HG02588 (cell line): ENCODE results near the gene TMEM170A.

Source experiments
- ATAC-seq: cut with Tn5 transposase; IDR thresholded peaks from one replicate; pipeline ENCODE4 v1.9.1; 2021; ENCODE audit warnings: mild to moderate bottlenecking, moderate library complexity; ENCODE audit not compliant: unreplicated experiment

Gene TMEM170A

DNA sequence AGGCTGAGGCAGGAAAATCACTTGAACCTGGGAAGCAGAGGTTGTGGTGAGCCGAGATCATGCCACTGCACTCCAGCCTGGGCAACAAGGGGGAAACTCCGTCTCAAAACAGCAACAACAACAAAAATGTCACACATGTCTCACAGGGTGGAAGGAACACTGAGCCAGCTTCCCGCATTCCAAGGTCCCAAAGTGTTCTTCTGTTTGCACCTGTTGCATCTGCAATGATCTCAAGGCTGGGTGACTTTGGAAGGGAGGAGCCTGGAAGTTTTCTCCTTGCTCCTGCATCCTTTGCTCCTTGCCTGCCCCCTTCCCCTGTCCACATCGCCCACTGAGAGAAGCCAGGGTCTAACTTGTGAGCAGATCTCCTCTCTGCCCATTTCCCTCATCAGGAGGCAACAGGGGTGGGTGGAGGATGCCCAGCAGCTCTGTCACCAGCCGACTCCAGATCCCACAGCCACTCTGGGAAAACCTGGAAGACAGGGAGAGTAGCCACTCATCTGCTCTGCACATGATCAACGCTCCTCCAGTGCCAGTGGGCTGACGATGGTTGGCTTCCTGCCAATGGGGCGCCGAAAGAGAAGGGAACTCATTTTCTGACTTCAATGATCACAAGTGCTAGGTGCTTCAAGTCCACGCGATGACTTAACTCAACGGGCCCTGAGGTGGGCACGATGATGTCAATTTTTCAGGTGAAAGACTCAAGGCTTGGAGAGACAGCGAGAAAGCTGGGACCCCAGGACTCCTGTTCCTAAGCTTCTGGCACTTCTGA is 18.1 kb upstream of the TMEM170A start:
- no peak for ATAC-seq

DNA sequence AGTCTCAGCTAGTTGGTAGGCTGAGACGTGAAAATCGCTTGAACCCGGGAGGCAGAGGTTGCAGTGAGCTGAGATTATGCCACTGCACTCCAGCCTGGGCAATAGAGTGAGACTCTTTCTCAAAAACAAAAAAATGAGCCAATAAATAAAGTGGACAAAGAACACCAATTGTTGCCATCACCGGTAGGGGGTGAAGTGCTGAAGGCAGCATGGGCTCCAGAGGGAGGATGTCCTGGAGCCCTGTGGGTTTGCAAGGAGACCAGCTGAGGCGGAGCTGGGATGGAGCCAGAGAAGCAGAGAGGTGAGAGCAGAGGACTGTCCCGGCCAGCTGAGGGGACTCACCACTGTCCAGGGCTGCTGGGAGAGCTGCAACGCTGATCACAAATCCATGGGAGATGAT is 17.0 kb upstream of the TMEM170A start:
- ATAC-seq: no peak

DNA sequence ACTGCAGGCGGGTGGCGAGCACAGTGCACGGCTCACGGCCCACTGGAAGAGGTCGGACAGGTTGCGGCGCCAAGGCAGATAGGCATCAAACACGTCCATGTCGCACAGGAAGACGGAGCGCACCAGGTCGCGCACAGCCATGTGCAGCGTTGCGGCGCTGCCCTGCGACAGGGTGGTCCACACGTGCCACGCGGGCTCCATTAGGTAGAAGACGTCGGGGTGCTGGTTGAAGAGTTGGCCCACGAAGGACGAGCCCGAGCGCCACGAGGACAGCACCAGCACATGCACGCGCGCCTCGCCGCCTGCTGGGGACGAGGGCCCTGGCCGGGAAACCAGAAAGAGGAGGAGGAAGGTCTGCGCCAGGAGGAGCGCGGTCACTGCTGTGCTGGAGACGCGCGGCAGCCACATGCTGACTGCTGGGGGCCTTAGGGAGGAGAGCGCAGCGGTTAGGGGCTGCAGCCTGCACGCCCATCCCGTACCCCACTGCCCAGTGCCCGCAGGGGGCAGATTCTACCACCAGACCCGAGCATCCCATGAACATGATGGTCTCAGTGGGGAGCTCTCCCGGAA is 15.0 kb upstream of the TMEM170A start:
- ATAC-seq: no peak

DNA sequence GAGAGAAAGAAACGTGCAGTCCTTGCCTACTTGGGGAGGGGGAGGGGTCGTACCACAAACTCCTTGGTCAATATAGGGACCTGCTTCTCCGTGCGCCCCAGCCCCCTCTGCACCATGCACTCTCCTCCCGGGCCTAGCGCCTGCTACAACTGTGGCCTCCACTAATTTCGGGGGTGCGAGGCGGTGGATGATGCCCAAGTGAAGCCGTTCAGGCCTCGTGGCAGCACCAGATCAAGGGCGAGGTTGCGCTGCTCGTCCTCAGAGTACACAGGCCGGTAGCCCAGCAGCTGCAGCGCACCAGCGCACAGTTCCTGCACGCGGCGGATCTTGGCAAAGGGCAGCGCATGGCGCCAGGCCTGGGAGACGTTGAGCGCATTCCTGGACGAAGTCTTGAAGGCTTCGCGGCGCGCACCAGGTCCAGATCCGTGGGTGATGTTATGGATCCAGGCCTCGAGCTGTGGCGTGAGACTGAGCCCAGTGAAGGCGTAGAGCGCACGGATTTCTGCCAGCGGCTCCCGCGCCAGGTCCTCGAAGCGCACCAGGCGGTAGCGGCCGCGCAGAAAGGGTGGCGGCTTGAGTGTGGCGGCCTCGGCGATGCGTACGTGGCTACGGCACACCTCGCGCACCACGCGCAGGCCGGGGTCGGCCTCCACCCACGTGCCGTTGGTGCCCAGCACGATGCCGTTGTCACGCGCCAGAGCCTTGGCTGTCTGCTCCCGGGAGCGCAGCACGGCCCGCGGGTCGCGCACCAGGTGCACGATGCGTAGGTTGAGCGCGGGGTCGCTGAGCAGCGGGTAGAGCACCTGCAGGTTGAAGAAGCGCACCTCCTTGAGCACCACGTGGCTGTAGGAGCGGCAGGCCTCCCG is 14.2 kb upstream of the TMEM170A start:
- ATAC-seq: no peak

DNA sequence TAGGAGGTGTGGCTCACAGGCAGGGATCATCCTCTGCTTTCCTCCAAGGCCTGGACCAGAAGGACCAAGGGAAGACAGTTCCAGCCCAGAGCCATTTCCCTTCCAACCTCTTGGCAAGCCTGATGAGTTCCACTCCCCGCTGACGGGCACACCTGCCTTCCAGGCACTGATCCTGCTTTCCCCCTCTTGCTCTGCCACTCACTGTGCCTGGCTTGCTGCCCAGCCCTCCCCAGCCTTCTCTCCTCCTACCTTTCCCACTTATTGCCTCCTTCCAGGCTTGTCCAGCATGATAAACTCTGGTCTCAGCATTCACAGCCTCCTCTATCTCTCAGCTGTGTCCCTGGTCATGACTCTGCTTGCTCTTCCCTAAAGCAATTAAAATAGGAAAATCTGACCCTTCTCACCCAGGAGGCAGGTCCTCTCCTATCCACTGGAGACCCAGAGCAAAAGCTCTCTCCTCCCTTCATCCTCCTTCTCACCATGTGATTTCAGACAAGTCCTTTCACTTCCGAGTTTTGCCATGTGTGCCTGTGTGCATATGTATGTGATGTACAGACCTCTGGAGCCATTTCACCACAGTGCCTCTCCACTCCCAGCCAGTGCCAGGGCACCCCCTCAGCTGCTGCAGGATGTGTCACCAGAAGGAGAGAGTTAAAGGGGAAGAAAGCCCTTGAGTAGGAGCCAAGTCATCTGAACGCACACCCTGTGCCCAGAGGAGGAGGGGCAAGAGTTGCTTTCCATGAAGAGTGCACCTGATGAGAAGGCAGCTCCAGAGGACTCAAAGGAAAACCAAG is 13.4 kb upstream of the TMEM170A start:
- no peak for ATAC-seq

DNA sequence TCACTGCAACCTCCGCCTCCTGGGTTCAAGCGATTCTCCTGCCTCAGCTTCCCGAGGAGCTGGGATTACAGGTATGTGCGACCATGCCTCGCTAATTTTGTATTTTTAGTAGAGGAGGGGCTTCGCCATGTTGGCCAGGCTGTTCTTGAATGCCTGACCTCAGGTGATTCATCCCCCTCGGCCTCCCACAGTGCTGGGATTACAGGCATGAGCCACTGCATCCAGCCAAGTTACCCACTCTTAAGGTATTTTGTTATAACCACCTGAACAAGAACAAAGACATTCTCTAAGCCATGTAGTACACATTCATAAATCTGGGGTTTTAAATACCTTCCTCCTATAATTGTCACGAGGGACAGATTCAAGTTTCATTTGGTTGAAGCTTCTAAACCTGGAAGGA is 12.3 kb upstream of the TMEM170A start:
- no peak for ATAC-seq

DNA sequence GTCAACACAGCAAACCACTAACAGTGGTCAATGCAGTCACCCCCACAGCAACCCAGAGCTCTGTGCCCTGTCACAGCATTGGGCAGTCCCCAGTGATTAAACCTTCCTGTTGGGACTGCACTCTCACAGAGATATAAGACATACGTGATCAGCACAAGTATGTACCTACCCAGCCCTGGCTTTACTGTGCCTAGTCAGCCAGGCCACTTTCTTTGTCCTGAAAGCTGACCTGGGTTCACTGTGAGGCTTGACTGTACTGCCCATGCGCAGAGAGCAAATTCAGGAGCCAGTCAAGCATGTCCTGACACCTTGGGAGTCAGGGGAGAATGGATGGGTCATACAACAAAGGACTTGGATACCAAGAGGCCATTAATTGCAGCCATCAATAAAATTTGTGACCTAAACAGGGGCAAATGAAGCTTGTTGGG is 10.9 kb upstream of the TMEM170A start:
- ATAC-seq: no peak

DNA sequence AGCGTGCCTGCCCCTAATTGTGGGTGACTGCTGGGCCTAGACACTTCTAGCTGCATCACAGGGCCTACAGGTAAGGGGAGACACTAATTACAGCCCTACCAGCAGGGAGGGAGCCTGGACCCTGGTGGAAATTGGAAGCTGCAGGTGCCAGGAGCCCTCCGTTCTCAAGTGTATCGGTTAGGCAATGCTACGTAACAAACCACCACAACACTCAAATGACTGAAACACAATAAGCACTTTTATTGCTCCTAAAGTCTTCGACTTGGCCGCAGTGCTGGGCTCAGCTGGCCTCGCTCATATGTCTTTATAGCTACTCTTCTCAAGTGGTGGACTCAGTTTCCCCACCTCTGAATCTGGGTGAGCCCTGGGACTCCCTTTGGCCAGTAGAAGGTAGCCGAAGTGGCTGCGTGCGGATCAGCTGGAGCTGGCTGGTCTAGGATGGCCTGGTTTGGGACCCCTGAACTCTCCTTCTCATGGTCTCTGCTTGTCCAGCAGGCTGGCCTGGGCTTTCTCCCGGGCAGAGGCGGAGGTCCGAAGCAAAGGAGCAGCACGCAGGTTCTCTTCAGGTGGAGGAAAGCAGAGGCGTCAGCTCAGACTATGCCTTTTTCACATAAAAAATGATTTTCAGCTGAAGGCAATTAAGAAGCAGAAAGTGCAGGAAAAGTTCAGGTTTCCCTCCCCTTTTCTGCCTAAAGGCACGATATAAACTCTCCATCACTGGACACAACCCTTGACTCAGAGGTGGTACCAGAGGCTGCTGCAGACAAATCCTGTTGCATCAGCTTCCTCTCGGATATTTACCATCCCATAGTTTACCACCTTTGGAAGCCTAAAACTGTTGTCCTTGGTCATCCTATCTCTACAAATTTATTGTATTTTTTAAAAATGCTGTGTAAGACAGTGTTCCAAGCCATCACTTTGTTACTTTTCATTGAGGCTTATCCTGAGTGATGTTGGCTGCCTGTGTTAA is 8.7 kb upstream of the TMEM170A start:
- no peak for ATAC-seq

DNA sequence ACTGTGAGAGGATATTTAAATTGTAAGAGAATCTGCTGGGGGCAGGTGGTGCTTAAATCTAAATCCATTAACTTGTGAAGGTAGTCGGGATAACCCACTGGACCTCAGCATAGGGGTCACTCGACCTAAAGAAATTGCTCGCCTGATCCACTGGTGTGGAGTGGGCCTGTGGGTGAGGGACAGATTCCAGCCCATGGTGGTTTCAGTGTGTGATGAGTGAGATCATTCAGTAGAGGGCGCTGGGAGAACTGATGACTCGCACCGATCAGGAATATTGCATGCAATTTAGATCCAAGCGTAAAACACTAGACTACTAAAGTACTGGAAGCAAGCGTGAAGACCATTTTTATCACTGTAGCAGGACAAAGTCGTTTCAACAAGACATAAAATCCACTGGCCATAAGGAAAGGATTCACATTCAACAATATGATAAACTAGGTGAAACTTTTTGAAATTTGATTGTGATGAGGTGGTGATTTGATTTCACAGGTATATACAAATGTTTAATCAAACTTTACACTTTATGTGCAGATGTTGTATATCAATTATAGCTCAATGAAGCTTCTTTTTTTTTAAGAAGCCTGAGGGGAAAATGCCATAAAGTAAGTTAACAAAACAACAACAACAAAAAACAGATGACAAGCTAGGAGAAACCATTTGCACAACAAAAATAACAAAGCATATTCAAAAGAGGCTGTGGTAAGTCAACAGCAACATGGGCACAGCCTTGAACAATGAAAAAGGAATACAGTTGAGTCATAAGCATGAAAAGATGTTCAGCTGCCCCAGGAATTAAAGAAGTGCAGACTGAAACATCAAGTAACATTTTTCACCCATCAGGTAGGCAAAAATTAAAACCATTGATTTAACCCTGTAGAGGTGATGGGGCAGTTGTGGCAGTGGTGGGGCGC is 7.5 kb upstream of the TMEM170A start:
- peak; percentile 47 for ATAC-seq

DNA sequence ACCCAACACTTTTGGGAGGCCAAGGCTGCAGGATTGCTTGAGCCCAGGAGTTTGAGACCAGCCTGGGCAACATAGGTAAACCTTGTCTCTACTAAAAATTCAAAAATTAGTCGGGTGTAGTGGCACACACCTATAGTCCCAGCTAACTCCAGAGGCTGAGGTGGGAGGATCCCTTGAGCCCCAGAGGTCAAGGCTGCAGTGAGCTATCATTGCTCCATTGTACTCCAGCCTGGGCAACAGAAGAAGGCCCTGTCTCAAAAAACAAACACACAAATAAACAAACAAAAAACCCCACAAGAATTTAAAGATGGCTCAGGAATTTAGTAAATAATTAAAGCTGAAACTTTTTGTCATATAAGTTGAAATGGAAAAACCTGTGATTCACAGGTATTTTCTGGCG is 2.3 kb upstream of the TMEM170A start:
- ATAC-seq: no peak

DNA sequence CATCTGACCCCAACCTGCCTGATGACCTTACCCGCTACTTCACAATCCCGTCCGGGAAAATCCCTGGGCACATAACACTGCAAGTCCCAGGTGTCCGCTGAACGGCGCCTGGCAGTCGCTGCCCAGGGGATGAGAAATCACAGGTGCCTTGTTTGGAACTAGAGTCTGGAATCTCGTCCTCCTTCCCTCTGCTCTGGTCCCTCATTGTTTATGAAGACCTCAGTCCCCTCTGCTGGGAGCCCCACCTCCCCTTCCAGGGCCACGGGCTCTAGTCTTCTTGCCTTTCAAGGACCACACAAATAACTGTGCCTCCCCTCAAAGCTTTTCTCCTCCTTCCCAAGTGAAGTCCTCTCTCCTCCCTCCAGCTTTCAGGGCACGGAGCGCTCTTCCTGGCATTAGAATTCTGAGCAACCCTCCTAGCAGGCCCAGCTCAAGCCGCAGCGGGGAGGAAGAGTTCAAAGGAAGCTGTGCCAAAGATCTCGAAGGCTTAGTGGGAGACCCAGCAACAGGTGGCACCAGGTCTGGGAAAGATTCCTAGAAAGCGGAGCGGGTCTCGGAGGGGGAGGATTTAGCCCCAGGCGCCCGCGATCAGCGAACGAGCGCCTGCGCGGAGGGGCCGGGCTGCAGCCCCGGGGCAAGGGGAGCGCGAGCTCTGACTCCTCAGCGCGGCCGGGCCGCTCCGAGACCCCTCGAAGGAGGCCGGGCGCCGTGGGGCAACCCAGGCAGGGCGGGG is 934 bp downstream of the TMEM170A start:
- ATAC-seq: peak; percentile 13

DNA sequence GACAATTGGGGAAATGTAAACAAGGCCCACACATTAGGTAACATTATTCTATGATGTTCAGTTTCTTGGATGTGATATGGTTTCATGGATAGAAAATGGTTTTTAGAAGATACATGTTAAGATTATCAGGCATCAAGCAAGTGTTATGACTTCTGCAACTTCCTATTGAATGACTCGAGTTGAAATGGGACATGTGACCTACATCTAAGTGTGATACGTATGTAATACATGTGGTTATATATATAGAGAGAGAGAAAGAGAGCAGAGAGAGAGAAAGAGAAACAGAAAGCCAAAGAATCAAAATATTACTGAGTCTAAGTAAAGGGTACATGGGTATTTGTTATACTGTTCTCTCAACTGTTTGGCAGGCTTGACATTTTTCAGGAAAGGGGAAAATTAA is 1.7 kb downstream of the TMEM170A start:
- ATAC-seq: no peak

DNA sequence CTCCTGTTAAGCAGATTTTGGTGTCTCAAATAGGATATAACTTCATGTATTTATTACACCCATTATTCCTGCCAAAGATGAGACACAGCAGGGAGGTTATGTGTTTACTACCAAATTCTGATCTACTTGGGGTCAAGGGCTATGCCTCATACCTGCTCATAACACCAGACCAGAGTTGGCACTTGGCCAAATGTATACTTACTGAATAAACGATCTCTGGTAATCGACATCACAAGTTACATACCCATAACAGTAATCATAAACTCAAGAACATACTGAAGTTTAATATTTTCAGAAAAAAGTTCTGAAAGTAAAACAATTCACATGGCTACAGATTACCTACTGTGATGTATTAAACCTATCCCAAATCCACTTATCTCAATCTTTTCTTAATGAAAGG is 2.9 kb downstream of the TMEM170A start:
- no peak for ATAC-seq

DNA sequence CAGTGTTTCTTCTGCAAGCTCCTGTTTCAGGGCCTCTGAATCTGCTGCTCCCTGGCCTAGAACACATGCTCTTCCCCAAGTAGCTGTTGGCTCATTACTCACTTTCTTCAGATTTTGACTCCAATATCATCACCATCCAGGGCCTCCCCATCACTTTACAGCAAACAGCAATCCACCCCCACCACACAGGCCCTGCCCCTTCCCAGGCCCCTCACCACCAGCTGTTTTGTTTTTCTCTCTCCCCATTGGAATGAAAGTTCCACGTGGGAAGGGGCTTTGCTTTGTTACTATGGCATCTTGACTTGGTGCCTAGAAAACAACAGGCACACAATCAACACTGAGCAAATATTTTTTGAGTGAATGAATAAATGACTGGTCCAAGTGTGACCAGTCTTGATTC is 4.0 kb downstream of the TMEM170A start:
- ATAC-seq: no peak

DNA sequence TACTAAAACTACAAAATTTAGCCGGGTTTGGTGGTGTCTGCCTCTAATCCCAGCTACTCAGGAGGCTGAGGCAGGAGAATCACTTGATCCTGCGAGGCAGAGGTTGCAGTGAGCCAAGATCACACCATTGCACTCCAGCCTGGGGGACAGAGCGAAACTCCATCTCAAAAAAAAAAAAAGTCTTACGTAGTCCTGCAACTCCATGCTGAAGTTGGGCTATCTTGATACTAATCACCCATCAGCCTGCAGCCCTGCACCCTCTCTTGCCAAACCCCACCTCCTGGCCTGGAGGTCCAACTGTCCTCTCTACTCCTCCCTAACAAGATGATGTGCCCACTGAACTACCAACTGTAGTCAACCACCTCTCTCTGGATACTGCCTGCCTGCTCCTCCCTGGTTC is 4.8 kb downstream of the TMEM170A start:
- ATAC-seq: no peak

DNA sequence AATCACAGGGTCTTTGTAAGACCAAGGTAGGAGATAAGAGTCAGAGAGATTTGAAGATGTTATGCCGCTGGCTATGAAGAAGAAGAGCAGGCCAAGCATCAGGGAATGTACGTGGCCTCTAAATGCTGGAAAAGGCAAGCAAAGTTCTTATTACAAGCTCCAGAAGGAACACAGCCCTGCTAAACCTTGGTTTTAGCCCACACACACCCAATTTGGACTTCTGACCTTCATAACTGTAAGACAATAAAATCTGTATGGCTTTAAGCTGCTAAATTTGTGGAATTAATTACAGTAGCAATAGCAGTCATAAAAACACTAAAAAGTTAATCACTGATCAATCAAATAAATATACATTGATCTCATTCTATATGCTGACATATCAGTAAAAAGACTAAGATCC is 6.0 kb downstream of the TMEM170A start:
- no peak for ATAC-seq

DNA sequence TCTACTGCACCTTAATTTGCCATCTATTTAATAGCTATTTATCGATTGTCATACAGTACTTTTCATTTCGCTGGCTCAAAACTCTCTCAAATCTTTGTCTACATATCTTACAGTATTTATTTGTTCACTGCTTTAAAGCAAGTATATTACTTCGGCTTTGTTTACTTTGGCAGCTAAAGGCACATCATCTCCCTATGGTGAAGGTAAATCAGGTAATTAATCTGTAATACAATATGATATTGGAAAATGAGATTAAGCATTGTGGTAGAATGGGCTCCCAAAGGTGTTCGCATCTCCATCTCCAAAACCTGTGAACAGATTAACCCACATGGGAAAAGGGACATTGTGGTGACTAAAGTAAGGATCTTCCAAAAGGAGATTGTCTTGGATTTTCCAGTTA is 6.5 kb downstream of the TMEM170A start:
- no peak for ATAC-seq

DNA sequence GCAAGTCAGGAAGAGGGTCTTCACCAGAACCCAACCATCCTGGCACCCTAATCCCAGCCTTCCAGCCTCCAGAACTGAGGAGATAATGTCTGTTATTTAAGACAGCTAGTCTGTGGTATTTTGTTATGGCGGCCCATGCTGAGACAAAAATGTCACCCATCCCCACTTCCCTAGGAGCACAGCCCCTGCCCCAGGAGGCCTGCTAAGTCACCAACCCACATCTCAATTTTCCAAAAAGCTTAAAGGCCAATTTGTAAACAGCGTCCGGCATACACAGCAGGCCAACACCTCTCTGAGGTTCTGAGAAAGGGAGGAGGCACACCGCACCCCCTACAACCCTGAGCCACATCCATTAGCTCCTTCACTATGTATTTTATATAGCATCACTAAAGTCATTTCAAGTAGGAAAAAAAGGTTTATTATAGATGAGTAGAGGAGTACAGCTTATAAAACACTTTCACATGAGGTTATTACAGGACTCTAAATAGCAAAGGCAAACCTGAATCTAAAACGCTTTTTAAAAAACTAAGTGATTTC is 6.9 kb downstream of the TMEM170A start:
- ATAC-seq: no peak
